HUES48 (cell line): ENCODE results near the gene MAPK8IP2.

Source experiments
- H3K27ac ChIP-seq: one replicate; pipeline ENCODE4 v1.7.0; 2013; ENCODE audit warnings: low read depth, low read length, inconsistent platforms
- H3K27me3 ChIP-seq: 2 replicates; pipeline ENCODE4 v1.6.1; 2013; ENCODE audit warnings: mild to moderate bottlenecking, low read length; ENCODE audit not compliant: control insufficient read depth, insufficient read depth
- H3K36me3 ChIP-seq: 2 replicates; pipeline ENCODE4 v1.6.1; 2013; ENCODE audit warnings: low read length; ENCODE audit not compliant: control insufficient read depth, insufficient read depth
- H3K4me1 ChIP-seq: 2 replicates; pipeline ENCODE4 v1.6.1; 2013; ENCODE audit warnings: mild to moderate bottlenecking, low read length; ENCODE audit not compliant: control insufficient read depth, insufficient read depth
- H3K4me3 ChIP-seq: 2 replicates; pipeline ENCODE4 v1.5.1; 2013; ENCODE audit warnings: mild to moderate bottlenecking, low read depth, low read length
- H3K9ac ChIP-seq: 2 replicates; pipeline ENCODE4 v1.6.1; 2013; ENCODE audit warnings: mild to moderate bottlenecking, low read depth, low read length, moderate library complexity
- H3K9me3 ChIP-seq: 2 replicates; pipeline ENCODE4 v1.6.1; 2013; ENCODE audit warnings: low read length; ENCODE audit not compliant: control insufficient read depth, insufficient read depth

MAPK8IP2 gene

GRCh38 chr22:50567721-50568252, 32.8 kb upstream of the MAPK8IP2 start:
- no peak overlapping the region for H3K4me3 ChIP-seq
- peaks cover 51% of the 10 kb centered on the region for H3K36me3 ChIP-seq
- no peak overlapping the region for H3K9ac ChIP-seq
- H3K27ac ChIP-seq = no peak overlapping the region
- no peaks in the 10 kb centered on the region for H3K4me1 ChIP-seq
- no peaks in the 10 kb centered on the region for H3K9me3 ChIP-seq
- peaks cover 7% of the 10 kb centered on the region; the same call in 1 of the 2 replicates for H3K27me3 ChIP-seq

- H3K27ac ChIP-seq = no peak overlapping the region
- peaks cover 59% of the 10 kb centered on the region for H3K36me3 ChIP-seq
- no peak overlapping the region for H3K4me3 ChIP-seq
- no peaks in the 10 kb centered on the region for H3K9me3 ChIP-seq
- H3K9ac ChIP-seq = no peak overlapping the region
- peaks cover 3% of the 10 kb centered on the region; the same call in 1 of the 2 replicates for H3K27me3 ChIP-seq
- H3K4me1 ChIP-seq = no peaks in the 10 kb centered on the region
Measured at GRCh38 chr22:50568626-50569025, 32.0 kb upstream of the MAPK8IP2 start.

GRCh38 chr22:50569041-50569459, 31.5 kb upstream of the MAPK8IP2 start:
- Histone ChIP-seq H3K27me3 (no peaks in the 10 kb centered on the region), H3K36me3 (peaks cover 63% of the 10 kb centered on the region), H3K9me3 (no peaks in the 10 kb centered on the region), H3K27ac (no peak overlapping the region), H3K9ac (no peak overlapping the region), H3K4me1 (no peaks in the 10 kb centered on the region), H3K4me3 (no peak overlapping the region)

GRCh38 chr22:50569896-50570535, 30.6 kb upstream of the MAPK8IP2 start:
- Histone ChIP-seq H3K9me3 (no peaks in the 10 kb centered on the region), H3K36me3 (peaks cover 70% of the 10 kb centered on the region), H3K27me3 (no peaks in the 10 kb centered on the region), H3K4me1 (no peaks in the 10 kb centered on the region), H3K27ac (no peak overlapping the region), H3K9ac (no peak overlapping the region), H3K4me3 (no peak overlapping the region)

- Histone ChIP-seq H3K4me1 (no peaks in the 10 kb centered on the region), H3K27ac (no peak overlapping the region), H3K36me3 (peaks cover 78% of the 10 kb centered on the region), H3K27me3 (no peaks in the 10 kb centered on the region), H3K4me3 (no peak overlapping the region), H3K9me3 (no peaks in the 10 kb centered on the region), H3K9ac (no peak overlapping the region)
Measured at GRCh38 chr22:50570861-50571260, 29.7 kb upstream of the MAPK8IP2 start.

GRCh38 chr22:50571264-50572175, 29.1 kb upstream of the MAPK8IP2 start:
- no peak overlapping the region for H3K4me3 ChIP-seq
- no peak overlapping the region for H3K9ac ChIP-seq
- H3K36me3 ChIP-seq = peaks cover 84% of the 10 kb centered on the region
- no peaks in the 10 kb centered on the region for H3K9me3 ChIP-seq
- H3K27ac ChIP-seq = no peak overlapping the region
- H3K27me3 ChIP-seq = no peaks in the 10 kb centered on the region
- H3K4me1 ChIP-seq = no peaks in the 10 kb centered on the region

GRCh38 chr22:50572965-50573364, 27.6 kb upstream of the MAPK8IP2 start:
- Histone ChIP-seq H3K36me3 (peaks cover 90% of the 10 kb centered on the region), H3K9ac (no peak overlapping the region), H3K4me3 (no peak overlapping the region), H3K27me3 (no peaks in the 10 kb centered on the region), H3K4me1 (no peaks in the 10 kb centered on the region), H3K27ac (no peak overlapping the region), H3K9me3 (no peaks in the 10 kb centered on the region)

- no peak overlapping the region for H3K9ac ChIP-seq
- H3K27me3 ChIP-seq = no peaks in the 10 kb centered on the region
- H3K36me3 ChIP-seq = peaks cover 88% of the 10 kb centered on the region
- H3K9me3 ChIP-seq = no peaks in the 10 kb centered on the region
- H3K4me1 ChIP-seq = no peaks in the 10 kb centered on the region
- H3K4me3 ChIP-seq = no peak overlapping the region
- no peak overlapping the region for H3K27ac ChIP-seq
Measured at GRCh38 chr22:50573491-50574382, 26.9 kb upstream of the MAPK8IP2 start.

GRCh38 chr22:50574383-50574755, 26.2 kb upstream of the MAPK8IP2 start:
- H3K9ac ChIP-seq = no peak overlapping the region

GRCh38 chr22:50575426-50575941, 25.1 kb upstream of the MAPK8IP2 start:
- no peaks in the 10 kb centered on the region for H3K27me3 ChIP-seq
- H3K36me3 ChIP-seq = peaks cover 88% of the 10 kb centered on the region
- no peaks in the 10 kb centered on the region for H3K4me1 ChIP-seq
- H3K27ac ChIP-seq = no peak overlapping the region
- no peak overlapping the region for H3K9ac ChIP-seq
- H3K9me3 ChIP-seq = no peaks in the 10 kb centered on the region
- no peak overlapping the region for H3K4me3 ChIP-seq

More at GRCh38 chr22:50574383-50574755, 26.2 kb upstream of the MAPK8IP2 start:
- Histone ChIP-seq H3K9me3 (no peaks in the 10 kb centered on the region), H3K27ac (no peak overlapping the region), H3K4me1 (no peaks in the 10 kb centered on the region), H3K4me3 (no peak overlapping the region), H3K27me3 (no peaks in the 10 kb centered on the region), H3K36me3 (peaks cover 88% of the 10 kb centered on the region)
